Activated CD4-positive, CD25-positive, alpha-beta regulatory T cell (primary cell): ENCODE results near the gene PLCD3.
A peak's percentile ranks its signal among the peaks of the same experiment; 100 is the strongest.

Source experiments
- DNase-seq, 4 experiments: peaks; one replicate each; lab custom pipeline; 2025; lab: John Stamatoyannopoulos, UW

PLCD3 gene

DNA sequence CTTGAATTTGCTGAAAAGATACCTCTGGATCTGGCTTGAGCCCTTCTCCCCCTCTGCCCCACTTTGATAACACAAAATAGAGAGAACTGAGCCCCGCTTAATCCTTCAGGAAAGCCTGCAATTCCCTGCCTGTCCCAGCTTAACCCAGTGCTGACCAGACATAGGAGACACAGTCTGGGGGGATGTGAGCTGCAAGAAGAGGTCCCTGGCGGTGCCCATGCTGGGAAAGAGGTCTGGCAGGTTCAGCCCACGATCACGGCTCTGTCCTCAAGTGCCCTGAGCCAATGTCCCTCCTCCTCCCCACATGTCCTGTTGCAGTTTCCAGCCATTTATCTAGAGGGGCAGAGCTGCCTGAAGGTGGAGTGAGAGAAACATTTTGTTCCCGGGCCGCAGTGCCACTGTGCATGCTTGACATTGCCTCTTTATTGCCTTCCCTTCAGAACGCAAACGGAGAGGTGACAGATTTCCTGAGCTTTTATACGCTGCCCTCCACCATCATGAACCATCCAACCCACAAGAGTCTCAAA, 29.0 kb downstream of the PLCD3 start:
- DNase-seq: no peak

DNA sequence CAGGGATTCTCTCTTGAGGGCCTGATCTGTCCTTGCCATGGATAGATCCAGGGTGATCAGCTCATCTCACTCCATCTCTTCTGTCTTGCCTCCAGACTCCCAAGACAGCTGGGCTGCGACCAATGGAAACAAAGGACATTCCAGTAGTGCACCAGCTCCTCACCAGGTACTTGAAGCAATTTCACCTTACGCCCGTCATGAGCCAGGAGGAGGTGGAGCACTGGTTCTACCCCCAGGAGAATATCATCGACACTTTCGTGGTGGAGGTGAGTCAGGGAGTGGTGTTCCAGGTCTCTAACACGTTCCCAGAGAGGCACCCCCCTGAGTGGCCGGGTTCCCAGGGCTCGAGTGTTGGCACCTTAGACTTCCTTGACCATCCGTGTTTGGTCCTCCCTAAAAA, 29.5 kb downstream of the PLCD3 start:
- DNase-seq: no peak

DNA sequence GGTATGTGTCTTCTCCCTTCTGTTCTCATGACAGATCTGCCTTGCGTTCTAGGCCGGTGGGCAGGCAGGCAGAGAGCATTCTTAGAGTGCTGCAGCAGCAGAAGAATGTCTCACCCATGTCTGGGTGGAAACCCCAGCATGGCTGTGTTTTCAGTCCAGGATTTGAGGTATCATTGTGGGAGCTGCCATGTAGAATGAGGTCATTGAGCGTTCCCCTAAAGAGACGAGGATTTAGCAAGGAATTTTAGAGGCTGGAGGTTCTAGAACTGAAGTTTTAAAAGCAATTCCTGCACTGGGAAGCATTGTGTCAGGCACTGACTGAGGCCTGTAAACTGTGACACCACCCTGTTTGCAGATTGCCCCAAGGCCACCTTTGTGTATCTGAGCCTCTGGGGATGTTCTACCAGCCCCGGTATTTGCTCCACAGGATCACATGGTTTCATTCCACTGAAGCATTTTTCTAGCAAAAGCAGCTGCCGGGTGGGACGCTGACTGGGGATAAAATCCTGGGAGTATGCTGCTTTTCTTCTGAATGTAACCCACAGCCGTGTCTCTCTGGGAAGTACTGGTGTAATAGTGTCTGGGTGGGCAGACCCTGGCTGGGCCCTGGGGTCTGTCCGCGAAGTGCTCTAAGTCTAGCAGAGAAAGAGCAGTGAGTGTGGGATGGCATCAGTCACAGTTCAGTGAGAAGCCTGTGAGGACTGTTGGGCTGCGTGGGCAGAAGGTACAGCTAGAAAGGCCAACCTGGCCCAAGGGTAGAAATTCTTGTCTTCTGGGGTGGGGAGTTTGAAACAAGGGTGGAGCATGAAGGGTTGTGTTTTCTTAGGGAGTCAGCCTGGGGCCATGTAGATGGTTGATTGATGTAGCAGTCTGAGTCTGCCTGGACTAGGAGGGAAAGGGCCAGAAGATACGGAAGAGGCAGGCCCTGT, 30.2 kb downstream of the PLCD3 start:
- DNase-seq: no peak

DNA sequence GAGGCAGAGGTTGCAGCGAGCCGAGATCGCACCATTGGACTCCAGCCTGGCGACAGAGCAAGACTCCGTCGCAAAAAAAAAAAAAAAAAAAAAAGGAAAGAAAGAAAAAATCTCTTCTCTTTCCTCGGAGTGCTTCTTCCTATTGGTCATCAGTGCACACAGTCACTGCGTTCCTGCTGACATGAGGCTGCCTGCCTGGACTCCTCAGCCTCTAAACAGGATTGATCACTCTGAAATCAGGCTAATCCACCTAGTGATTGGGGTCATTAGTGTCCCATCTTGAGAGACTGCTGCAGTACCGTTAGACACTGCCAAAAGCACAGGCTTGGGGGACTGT, 30.8 kb downstream of the PLCD3 start:
- DNase-seq: no peak

DNA sequence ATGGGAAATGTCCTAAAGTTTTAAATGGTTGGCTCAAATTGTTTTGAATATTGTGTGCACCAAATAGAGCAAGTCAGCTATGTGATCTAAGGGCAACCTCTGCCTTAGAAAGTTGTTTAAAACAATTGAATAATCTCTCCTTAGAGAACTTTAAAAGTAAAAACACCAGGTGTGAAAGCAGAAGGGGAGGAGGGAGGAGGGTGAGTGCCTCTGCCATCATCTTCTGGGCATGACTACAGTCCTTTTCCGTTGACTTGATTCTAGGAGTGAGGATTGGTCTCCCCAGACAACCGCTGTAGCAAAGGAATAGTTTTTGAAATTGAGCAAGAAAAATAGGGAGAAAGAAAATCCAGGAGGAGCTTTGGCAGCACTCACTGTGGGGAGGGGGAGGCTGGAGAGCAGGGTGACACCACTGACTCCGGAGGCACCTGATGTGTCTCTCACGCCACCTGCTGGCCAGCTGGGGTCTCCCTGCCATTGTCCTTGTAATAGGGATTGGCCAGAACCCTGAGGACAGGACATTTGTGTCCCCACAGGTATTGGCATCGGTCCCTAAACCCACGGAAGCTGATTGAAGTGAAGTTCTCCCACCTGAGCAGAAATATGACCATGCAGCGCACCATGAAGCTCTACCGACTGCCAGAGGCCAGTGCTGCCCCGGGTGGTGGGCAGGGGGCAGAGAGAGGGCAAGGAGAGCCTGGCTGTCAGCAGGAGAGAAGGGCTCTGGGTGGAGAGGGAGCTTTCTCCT, 33.3 kb downstream of the PLCD3 start:
- peak; percentile 52 to 70 (median 58) for DNase-seq

DNA sequence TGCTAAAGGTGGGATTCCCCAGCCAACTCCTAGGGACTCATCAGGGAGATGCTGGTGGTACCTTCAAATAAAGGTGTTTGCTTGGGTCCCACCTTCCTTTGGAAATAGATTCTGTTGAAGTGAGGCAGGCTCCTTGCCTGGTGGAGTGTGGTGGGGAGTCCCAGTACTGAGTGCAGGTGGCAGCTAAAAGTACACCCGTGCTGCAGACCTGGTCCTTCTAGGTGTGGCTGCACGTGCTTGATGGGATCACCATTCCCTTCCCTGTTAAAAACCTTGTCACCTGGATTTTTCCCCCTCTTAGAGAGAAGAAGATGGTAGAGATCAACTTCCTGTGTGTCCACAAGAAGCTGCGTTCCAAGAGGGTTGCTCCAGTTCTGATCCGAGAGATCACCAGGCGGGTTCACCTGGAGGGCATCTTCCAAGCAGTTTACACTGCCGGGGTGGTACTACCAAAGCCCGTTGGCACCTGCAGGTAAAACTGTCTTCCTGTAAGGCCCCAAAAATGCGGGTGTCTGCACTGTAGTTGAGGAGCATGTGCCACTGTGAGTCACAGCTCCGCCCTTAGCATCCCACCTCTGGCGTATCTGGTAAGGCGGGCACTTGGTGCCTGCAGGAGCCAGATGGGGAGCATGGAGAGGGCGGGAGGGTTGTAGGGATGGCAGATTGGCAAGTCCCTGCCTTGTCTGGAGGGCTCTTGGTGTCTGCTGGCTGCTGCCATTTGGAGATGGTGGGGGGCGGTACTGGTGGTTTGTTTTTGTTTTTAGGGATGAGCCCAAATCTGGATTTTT, 34.0 kb downstream of the PLCD3 start:
- DNase-seq: no peak

DNA sequence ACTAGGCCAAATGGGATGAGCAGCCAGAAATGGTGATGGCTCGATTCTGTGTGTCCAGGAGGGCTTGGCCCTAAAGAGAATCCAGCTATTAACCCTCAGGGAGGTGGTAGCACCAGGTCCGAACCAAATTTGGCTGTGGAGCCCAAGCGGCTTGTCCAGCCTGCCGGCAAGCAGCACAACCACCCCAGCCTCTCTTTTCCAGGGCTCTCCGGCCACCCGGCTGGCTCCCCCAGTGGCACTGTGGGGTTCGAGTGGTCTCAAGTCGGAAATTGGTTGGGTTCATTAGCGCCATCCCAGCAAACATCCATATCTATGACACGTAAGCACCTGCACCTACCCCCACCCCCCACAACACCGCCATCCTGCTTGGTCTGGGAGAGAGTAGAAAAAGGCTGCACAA, 35.4 kb downstream of the PLCD3 start:
- no peak for DNase-seq

DNA sequence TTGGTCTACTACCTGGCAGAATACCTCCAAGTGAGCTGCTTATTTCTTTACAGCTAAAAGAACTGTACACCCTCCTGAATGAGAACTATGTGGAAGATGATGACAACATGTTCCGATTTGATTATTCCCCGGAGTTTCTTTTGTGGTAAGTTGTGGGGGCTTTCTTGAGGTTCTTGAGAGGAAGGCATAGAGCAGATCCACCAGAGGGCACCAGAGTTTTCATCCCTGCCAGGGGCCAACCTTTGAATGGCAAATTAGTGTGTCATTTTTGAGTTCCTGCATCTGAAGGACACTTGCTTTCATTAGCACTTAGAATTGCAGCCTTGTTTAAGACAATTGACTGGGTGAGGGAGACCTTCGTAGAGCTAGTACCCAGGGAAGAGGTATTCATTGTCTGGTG, 36.2 kb downstream of the PLCD3 start:
- no peak for DNase-seq

DNA sequence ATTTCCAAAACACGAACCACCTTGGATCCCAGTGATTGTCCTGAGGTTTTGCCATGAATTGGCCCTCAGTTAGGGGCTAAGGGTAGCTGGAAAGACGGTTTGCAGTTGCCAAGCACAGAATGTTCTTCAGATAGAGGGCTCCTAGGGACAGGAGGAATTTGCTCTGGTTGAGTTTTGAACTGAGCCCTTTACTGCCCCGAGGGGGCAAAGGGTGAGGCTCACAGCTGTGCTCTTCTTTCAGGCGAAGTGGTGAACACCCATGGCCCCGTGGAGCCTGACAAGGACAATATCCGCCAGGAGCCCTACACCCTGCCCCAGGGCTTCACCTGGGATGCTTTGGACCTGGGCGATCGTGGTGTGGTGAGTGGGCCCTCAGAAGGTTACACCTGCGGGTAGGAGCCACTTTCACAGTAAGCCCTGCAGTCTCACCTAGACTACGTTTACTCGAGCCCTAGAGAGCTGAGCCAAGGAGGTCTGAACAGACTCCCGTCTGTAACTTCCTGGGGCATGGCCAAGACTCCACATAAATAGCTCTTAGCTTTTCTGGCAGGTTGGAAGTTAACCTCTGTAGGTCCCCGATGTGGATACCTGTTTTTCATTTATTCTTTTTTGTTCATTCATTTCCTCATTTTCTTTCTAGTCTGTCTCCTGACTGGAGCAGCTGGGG, 38.7 kb downstream of the PLCD3 start:
- no peak for DNase-seq

DNA sequence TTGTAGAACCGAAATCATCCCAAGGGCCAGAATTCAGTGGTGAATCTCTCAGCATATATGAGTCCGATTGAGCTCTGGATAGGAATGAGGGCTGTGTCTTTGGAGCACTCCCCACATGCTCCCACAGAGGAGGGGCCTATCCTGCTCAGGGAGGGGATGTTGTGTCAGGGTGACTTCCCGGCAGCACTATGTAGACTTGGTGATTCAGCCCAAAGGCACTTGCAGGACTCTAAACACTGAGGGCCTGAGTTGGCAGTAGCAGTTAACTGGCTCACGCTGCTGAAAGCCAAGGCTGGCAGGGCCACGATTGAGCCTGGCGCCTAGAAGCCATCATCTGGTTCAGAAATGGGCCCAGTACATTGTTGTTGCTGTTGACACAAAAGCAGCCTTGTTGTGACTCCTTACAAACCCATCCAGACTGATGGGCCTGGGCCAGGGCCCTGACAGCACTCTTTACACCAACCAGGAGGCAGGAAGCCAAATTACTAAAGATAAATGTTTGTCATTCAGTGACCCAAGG, 39.3 kb downstream of the PLCD3 start:
- no peak for DNase-seq

DNA sequence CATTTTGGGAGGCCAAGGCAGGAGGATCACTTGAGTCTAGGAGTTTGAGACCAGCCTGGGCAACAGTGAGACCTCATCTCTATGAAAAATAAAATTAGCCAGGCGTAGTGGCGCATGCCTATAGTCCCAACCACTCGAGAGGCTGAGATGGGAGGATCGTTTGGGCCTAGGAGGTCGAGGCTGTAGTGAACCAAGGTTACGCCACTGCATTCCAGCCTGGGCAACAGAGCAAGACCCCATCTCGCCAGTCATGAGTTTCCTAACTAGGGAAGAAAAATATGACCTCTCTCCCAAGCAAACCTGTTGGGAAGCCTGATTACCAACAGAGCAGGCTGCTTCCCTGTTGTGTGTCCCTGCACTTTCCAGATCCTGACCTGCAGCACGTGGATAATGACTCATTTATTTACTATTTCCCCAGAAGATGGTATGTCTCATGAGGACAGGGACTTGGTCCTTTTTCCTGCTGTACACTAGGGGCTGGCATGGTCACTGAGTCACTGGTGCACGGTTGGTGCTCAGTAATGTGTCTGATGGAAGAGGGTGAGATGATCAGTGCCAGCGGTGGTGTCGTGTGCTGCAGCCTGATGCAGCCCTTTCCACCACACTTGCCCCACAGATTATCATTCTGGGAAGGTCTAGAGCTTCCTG, 40.4 kb downstream of the PLCD3 start:
- no peak for DNase-seq

DNA sequence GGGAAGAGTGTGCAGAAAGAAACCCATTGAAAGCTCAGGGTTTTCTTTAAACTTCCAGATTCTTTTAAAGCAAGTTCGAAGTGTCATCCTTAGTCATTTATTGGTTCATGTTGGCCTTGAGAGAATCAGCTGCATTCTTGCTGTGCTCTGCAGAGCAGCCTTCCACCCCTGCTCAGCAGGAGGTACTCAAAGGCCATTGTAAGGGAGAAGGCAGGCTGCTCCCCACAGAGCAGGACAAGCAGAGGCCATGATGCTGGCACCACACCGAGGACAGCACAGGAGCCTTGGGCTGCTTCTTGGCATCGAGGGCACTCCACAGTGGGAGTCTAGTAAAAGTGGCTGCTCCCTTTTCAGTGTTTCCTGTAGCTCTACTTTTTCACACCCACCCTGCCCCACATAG, 41.6 kb downstream of the PLCD3 start:
- DNase-seq: no peak

DNA sequence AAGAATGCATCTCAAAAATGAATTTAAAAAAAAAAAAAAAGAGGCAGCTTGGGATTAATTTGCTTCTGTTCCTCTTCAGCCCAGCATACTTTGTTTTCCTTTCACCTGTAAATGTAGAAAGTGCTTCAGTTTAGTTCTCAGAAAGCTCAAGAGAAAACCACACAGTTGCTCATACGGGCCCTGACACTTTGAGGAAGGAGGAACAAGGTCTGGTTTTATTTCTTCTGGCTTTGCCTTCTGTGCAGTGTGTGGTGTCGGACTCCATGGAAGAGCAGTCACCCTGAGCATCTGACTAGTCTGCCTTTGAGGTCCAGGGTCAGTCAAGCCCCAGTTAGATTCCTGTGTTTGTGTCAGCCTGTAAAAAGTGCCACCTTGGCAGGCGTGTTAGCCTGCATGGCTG, 43.6 kb downstream of the PLCD3 start:
- no peak for DNase-seq

DNA sequence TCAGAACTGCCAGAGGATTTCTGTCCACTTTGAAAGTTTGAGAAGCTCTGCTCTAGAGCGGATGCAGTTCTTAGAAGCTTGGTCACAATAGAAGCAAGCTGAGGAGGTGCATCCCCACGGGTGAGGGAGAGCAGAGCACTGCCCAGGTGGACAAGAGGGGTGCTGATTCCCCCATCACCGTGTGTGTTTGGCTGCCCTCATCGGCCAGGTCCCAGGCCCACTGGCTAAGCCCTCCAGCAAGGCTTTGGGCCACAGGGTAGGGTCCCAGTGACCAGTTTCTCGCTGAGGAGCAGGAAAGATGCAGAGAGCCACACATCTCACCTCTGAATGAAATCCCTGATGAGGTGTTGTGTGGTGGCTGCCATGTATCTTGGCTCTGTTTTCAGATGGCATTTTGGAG, 44.3 kb downstream of the PLCD3 start:
- DNase-seq: no peak

DNA sequence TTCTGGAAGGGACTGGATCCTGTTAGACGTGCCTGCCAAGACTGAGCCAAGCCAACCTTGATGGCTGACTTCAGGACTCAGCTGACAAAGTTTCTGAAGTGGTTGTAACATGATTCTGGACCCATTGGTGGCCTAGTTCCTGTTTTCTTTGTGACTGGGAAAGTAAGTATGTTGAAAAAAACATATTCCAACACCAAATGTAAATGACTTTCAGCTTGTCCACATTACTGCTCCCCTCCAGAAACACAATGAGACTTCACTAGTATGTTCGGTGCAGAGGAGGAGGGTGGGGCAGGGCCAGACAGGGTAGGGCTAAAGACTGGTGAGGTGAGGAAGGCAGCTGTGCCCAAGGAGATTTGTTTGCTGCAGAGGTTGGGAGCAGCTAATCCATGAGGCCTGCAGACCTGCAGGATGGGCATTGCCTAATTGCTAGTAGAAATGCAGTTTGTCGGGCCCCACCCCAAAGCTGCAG, 44.8 kb downstream of the PLCD3 start:
- no peak for DNase-seq

DNA sequence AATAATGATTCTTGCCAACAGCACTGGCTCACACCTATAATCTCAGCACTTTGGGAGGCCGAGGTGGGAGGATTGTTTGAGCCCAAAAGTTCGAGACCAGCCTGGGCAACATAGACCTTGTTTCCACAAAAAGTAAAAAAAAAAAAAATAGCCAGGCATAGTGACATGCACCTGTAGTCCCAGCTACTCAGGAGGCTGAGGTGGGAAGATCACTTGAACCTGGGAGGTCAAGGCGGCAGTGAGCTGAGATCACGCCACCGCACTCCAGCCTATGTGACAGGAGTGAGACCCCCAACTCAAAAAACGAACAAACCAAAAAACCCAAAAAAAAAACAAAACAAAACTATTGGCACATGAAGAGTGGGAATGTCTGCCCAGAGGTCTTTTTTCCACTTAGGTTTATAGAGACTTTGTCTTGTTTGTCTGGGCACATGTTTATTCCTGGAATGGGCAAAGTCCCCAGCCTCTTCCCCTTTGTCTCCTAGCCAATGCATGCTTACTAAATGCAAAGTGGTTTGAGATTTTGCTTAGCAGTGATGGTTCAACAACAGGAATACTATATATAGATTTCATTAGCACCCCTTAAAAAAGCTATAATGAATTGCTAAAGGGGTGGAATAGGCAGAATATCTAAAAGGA, 45.3 kb downstream of the PLCD3 start:
- no peak for DNase-seq

DNA sequence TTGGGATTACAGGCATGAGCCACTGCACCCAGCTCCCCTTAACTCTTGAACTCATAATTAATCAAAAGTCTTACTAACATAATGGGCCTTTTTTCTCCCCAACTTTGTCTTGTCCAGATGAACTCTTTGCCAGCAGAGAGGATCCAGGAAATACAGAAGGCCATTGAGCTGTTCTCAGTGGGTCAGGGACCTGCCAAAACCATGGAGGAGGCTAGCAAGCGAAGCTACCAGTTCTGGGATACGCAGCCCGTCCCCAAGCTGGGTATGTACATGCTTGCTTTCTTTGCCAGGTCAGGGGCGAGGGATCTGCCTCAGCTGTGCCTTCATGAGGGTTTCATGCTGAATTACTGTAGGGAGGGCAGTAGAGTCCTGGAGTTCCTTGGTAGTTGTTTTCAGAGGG, 45.9 kb downstream of the PLCD3 start:
- DNase-seq: no peak

DNA sequence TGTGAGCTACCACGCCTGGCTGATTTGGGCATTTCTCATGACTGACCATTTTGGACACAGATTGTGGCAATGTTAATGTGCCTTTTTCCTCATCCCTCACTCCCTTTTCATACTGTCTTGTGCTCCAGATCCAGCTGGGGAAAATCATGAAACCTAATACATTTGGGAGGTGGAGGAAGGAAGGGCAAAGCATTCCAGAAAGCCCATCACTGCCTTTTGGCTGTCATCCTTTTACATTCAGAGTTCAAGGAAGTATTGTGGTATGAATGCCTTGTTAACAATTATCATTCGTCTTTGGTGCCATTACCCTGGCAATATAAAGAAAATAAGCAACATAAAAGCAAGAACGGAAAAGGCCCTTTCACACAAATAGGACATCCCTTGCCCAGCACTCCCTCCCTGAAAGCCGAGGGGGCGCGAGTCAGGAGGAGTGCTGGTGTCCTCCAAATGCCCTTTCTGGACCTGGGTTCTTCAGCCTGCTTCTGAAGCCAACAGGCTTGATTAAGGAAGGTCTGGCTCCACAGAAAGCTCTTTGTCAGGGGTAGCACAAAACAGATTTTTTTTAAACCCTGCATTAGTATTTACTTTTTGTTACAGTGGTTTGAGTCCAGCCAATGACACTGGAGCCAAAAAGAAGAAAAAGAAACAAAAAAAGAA, 51.1 kb downstream of the PLCD3 start:
- DNase-seq: no peak

DNA sequence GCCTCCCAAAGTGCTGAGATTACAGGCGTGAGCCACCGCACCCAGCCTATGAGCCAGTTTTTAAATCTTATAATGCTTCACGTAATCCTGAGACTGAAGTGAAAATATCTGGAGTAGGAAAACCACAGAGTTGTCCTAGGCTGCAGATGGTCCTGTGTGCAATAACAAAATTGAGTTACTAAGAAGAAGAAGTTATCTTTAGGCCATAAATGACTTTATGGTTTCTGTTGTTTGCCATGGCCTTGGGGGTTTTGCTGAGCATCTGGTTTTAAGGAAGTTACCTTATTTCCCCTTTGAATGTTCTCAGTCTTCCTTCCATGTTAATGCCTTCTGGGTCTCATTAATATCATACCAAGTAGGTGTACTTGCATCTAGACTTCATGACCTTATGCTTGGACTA, 54.7 kb downstream of the PLCD3 start:
- DNase-seq: no peak
